Muscle of leg (tissue), 11 donors: ENCODE data around the gene SDK1. TPM values are rescaled to one million over a fixed set of nuclear protein-coding genes. Genes with fewer than 3 reads are reported as not detected.

Experiments
- DNase-seq: peaks from one replicate; pipeline ENCODE4 v3.0.0; 2013
- H3K27ac ChIP-seq: one replicate; pipeline ENCODE4 v1.5.1; 2013; ENCODE audit warnings: mild to moderate bottlenecking, low read length, control low read depth
- H3K27me3 ChIP-seq: one replicate; pipeline ENCODE4 v1.6.1; 2013; ENCODE audit warnings: low read length; ENCODE audit not compliant: control insufficient read depth, insufficient read depth
- H3K36me3 ChIP-seq: one replicate; pipeline ENCODE4 v1.6.1; 2013; ENCODE audit warnings: low read length; ENCODE audit not compliant: control insufficient read depth, insufficient read depth
- H3K4me1 ChIP-seq: one replicate; pipeline ENCODE4 v1.6.1; 2013; ENCODE audit warnings: low read length; ENCODE audit not compliant: control insufficient read depth, insufficient read depth
- H3K4me3 ChIP-seq: one replicate; pipeline ENCODE4 v1.5.1; 2013; ENCODE audit warnings: low read length, control low read depth
- H3K9me3 ChIP-seq: replicated peaks from 2 replicates; pipeline ENCODE4 v1.6.1; 2013; ENCODE audit warnings: low read depth, low read length; ENCODE audit not compliant: control insufficient read depth
- WGBS: methylation state at CpG from one replicate; pipeline ENCODE4 v1.1.5; 2013; ENCODE audit warnings: missing lambda C conversion rate; ENCODE audit not compliant: insufficient coverage; 5-methylcytosine and 5-hydroxymethylcytosine counted together
- polyA plus RNA-seq, 8 donors: library from polyadenylated mRNA; unstranded; fragments of 120-200 nt; gene quantifications; one replicate each; pipeline versions ENCODE4 v1.2.1 to v1.2.3, GENCODE V29; 2013; ENCODE audit warnings: inconsistent platforms in 1 of 8, low replicate concordance in 1 of 8; ENCODE audit not compliant: insufficient read length in 8 of 8, insufficient read depth in 1 of 8
- total RNA-seq: library from RNA; stranded (reverse); fragments of 120-200 nt; gene quantifications from one replicate; pipeline ENCODE4 v1.2.4, GENCODE V29; 2013

The SDK1 gene
- total and polyA plus RNA-seq, 9 donors, result 2.3 to 6.4 (median 3.6) TPM

DNA sequence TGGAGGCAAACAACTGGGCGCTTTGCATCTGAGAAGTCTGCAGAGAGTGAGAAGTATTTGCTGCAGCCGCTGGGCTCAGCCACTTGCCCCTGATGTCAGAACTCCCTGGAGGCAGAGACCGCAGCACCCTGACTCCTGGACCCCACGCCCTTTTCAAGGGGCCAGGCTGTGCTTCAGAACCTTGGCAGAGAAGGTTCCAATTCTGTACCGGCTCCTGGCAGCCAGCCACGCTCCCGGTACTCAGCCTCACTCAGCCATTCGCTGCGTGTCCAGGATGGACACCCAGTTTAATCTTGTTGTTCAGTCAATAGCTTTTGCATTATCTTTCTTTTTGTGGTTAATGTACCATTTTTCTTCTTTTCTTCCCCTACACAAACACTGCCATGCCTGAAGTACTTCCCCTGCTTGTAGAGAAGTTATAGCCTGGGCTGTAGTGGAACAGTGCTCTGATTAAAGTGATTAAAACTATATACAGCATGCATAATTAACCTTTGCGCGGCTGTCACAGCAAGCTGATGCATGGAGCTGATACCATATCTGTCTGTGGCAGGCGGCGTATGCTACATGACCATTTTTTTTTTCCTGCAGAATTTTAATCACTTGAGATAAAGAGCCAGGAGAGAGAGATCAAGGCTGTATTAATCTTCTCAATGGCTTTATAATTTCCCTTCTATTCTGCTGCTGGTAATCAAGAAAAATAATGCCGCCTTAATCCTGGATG, 578.5 kb downstream of the SDK1 start:
- WGBS, result 80% methylated on average over 5 of the region's 14 CpGs
- no peak overlapping the region for H3K27ac ChIP-seq
- no peak for DNase-seq
- no peaks in the 10 kb centered on the region for H3K36me3 ChIP-seq
- H3K9me3 ChIP-seq, result no peaks in the 10 kb centered on the region
- H3K4me1 ChIP-seq, result peaks cover 17% of the 10 kb centered on the region
- no peak overlapping the region for H3K4me3 ChIP-seq
- H3K27me3 ChIP-seq, result peaks cover 2% of the 10 kb centered on the region

DNA sequence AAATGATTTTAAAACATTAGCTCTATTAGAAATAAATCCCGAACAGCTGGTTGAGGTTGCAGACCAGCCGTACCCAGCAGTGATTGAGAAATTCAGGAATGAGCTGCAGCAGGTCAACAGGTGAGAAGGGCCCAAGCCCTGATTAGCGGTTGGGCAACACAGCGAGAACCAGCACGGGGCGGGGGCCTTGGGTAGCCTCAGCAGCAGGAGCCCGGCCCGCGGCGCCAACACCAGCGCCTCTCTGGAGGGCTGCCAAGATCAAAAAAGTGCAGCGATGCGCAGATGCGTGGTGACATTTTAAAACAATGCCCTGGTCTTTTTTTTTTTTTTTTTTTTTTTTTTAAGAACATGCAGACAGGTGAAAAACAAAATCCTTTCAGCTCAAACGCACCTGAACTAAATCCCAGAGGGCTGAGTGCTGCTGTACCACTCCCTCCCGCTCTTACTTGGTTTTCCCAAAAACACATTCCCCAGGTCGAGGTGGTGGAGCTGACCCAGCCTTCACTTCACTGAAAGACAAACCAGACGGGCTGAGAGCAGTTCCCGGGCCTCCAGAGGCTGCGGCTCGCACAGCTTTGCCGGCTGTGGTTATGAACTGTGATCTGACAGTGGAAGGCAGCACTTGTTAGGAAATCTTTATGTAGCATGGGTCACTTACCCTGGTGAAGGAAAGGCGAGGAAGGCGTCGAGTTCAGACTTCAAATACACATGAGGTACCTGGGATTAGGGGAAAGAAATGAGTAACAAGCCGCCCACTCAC, 579.4 kb downstream of the SDK1 start:
- DNase-seq, result no peak
- peaks cover 17% of the 10 kb centered on the region for H3K4me1 ChIP-seq
- peaks cover 2% of the 10 kb centered on the region for H3K27me3 ChIP-seq
- 37% methylated on average over 14 of the region's 26 CpGs for WGBS
- H3K9me3 ChIP-seq, result no peaks in the 10 kb centered on the region
- no peaks in the 10 kb centered on the region for H3K36me3 ChIP-seq
- no peak overlapping the region for H3K27ac ChIP-seq
- H3K4me3 ChIP-seq, result no peak overlapping the region

DNA sequence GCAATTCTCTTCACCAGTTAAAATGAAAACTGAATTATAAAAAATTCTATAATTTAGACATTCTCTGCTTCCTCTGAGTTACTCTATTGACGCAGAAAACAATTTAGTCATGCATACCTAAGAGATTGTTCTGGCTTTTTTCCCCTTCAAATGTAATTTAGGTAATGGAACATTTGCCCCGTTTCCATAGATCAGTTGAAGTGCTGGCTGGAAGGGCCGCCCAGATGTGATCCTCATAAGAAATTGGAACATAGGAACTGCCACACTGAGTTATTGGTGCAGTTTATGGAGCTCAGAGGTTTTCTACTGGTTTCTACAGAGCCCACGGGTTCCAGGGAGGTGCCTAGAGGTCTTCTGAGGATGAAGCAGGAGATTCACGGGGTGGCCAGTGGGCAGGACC, 581.7 kb downstream of the SDK1 start:
- WGBS, result 33% methylated on average over 2 of the region's 5 CpGs
- no peak overlapping the region for H3K4me3 ChIP-seq
- peak; percentile 80 for DNase-seq

DNA sequence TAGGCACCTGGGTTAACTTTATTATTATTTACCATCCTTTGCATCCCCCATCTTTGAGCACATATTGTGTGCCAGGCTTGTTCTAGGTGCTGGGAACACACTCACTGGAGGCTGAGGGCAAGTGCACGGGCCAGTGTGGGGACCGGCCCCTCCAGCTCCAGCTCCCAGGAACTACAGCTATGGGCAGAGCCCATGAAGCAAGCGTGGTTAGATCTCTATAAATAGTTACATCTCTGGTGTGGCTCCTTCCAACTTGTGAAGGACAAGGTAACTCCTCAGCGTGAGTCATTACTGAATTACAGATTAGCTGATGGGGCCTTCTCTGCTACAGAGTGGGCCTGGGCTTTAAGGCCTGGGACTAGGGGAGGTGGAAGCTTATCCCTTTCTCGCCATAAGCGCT, 583.5 kb downstream of the SDK1 start:
- no peak overlapping the region for H3K27ac ChIP-seq
- H3K27me3 ChIP-seq, result peaks cover 2% of the 10 kb centered on the region
- no peaks in the 10 kb centered on the region for H3K9me3 ChIP-seq
- no peaks in the 10 kb centered on the region for H3K36me3 ChIP-seq
- H3K4me1 ChIP-seq, result peaks cover 17% of the 10 kb centered on the region
- no peak for DNase-seq
- WGBS, result 87% methylated on average over 4 of the region's 6 CpGs
- no peak overlapping the region for H3K4me3 ChIP-seq

More for the DNA sequence above, 581.7 kb downstream of the SDK1 start:
- Histone ChIP-seq H3K27ac (no peak overlapping the region), H3K4me1 (peaks cover 17% of the 10 kb centered on the region), H3K9me3 (no peaks in the 10 kb centered on the region), H3K27me3 (peaks cover 2% of the 10 kb centered on the region), H3K36me3 (no peaks in the 10 kb centered on the region)

DNA sequence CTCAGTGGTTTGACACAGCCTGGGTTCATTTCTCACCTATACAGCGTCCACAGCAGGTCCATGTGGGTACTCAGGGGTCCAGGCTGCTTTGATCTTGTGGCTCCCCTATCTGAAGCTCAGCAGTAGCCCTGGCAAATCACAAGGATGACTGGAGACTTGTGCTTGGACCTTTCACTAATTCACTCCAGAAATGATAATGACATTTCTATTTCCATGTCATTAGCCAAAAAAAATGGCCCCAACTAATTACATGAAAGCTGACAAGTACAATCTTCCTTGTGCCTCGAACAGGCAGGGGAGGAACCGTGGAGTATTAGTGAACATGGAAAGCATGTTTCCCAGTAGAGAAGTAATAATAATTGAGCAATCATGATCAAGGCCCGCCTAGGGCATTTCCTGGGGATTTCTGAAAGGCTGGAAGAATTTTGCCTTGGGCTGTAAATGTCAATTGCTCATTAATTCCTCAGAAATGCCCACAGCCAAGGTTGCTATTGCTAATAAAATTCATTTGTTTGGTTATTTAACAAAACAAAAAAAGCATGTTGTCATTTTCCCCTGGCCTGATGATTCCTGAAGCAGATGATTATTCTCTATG, 586.1 kb downstream of the SDK1 start:
- WGBS, result 80% methylated on average over 1 of the region's 4 CpGs
- H3K27me3 ChIP-seq, result no peaks in the 10 kb centered on the region
- no peaks in the 10 kb centered on the region for H3K36me3 ChIP-seq
- no peak for DNase-seq
- H3K4me3 ChIP-seq, result no peak overlapping the region
- H3K27ac ChIP-seq, result no peak overlapping the region
- no peaks in the 10 kb centered on the region for H3K9me3 ChIP-seq
- peaks cover 11% of the 10 kb centered on the region for H3K4me1 ChIP-seq

DNA sequence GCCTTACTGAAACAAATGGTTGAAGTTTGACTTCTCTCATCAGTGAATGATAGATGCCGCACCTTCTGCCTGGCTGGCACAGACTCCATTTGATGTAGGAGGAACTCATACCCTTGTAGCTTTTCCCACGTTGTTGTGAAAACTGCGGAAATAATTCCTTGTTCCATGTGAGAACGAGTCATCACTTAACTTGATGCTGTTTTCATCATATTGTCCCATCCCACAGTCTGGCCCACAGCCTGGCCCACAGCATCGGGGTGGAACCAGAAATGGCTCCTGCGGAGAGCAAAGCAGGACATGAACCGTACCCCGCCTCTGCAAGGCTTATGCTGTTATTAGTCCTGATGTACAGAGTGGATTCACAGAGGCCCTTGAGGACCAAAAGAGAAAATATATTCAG, 587.0 kb downstream of the SDK1 start:
- no peaks in the 10 kb centered on the region for H3K36me3 ChIP-seq
- no peak overlapping the region for H3K4me3 ChIP-seq
- H3K9me3 ChIP-seq, result no peaks in the 10 kb centered on the region
- WGBS, result 63% methylated on average over 3 of the region's 8 CpGs
- DNase-seq, result no peak
- H3K4me1 ChIP-seq, result peaks cover 18% of the 10 kb centered on the region
- H3K27ac ChIP-seq, result no peak overlapping the region
- no peaks in the 10 kb centered on the region for H3K27me3 ChIP-seq

DNA sequence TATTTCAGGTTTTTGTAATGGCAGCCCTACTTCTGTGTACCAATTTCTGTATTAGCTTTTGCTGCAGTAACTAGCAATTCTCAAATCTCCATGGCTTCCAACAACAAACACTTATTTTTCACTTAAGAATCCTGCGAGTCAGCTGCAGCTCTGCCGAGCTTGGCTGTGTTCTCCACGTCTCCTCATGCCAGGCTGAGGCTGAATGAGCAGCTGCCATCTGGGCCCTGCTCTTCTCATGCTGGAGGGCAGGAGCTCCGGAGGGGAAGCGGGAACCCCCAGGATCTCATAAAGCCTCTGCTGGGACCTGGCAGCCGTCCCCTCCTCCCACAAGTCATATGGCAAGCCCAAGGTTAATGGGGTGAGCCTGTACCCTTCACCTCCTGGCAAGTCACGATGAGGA, 591.1 kb downstream of the SDK1 start:
- 19% methylated on average over 3 of the region's 7 CpGs for WGBS
- H3K27ac ChIP-seq, result peak overlapping the region; percentile 44
- no peaks in the 10 kb centered on the region for H3K9me3 ChIP-seq
- no peak overlapping the region for H3K4me3 ChIP-seq
- H3K36me3 ChIP-seq, result no peaks in the 10 kb centered on the region
- peaks cover 34% of the 10 kb centered on the region for H3K4me1 ChIP-seq
- H3K27me3 ChIP-seq, result no peaks in the 10 kb centered on the region
- peak; percentile 79 for DNase-seq

DNA sequence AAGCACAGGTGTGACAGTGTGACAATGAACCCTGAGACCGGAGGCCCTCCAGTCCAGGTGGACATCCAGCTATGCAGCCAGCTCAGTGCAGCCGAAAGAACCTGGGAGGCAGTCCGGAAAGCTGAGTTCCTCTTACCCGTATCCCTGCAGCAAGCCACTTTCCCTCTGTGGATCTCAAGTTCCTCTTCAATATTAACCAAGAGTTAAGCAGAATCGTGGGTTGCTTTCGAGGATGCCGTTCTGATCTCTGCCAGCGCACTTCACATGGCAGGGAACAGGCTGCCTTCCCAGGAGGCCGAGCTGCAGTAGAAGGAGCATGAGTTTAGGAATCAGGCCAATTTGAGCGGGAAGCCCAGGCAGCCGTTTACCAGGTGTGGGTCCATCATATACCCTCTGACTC, 591.6 kb downstream of the SDK1 start:
- Histone ChIP-seq H3K4me3 (no peak overlapping the region), H3K9me3 (no peaks in the 10 kb centered on the region), H3K4me1 (peaks cover 35% of the 10 kb centered on the region), H3K27me3 (no peaks in the 10 kb centered on the region), H3K27ac (peak overlapping the region; percentile 7), H3K36me3 (no peaks in the 10 kb centered on the region)
- DNase-seq, result no peak
- WGBS, result 57% methylated on average over 7 of the region's 11 CpGs

DNA sequence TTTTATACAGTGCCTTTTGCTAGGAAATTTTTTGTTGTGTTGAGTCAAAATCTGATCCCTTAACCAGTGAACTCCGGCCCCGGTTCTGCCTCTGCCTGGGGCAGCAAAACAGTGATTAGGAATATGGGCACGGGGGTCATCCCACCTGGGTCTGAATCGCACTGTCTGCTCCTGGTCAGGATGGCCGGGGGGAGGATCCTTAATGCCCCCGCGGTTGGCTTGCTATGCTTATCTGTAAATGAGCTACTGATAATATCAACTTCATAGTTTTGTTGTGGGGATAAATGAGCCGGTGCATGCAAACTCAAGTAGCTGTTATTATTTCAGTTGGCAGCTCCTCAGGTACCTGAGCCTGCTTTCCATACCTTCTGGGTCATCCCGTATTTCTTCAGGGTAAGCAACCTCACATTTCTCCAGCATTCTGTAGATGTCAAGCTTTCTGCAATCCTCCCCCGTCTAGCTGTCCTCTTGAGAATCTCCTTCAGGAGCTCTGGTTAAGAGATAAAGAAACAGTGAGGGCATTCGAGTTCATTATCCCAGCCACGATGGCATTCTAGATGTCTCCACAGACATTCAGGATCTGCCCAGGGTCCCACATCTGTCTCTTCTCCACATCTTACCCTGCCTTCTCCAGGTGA, 592.2 kb downstream of the SDK1 start:
- H3K27me3 ChIP-seq, result no peaks in the 10 kb centered on the region
- no peaks in the 10 kb centered on the region for H3K9me3 ChIP-seq
- no peaks in the 10 kb centered on the region for H3K36me3 ChIP-seq
- 90% methylated on average over 6 of the region's 12 CpGs for WGBS
- H3K4me1 ChIP-seq, result peaks cover 37% of the 10 kb centered on the region
- no peak overlapping the region for H3K4me3 ChIP-seq
- no peak overlapping the region for H3K27ac ChIP-seq
- DNase-seq, result no peak

DNA sequence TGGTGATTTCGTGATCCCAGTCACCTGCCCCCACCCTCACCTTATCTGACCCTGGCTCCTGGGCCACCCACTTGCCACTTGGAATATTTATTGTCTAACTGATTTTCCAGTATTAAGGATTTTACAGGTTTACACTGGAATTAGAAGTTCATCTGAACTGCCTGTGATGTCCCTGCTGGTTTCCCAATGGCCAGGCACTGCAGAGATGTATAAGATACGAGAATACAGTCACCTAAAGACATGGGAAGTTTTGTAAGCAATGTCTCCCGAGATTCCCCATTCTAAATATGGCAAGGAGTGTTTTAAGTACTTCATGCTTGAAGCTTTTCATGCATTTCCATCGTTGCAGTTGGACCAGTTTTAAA, 592.7 kb downstream of the SDK1 start:
- H3K9me3 ChIP-seq, result no peaks in the 10 kb centered on the region
- no peak overlapping the region for H3K4me3 ChIP-seq
- H3K4me1 ChIP-seq, result peaks cover 37% of the 10 kb centered on the region
- no peaks in the 10 kb centered on the region for H3K27me3 ChIP-seq
- H3K27ac ChIP-seq, result no peak overlapping the region
- no peak for DNase-seq
- 67% methylated on average over 1 of the region's 4 CpGs for WGBS
- H3K36me3 ChIP-seq, result no peaks in the 10 kb centered on the region
